Measurements from ENCODE around the gene ATP8B1.
A peak's percentile ranks its signal among the peaks of the same experiment; 100 is the strongest.

ATP8B1 gene

GRCh38 chr18:57630002-57630753 lies 172.9 kb downstream of the ATP8B1 start:
- peak; percentile 59 to 98 (median 93) for DNase-seq

- no peak for DNase-seq
Observed at GRCh38 chr18:57629422-57629821, 173.7 kb downstream of the ATP8B1 start.

- no peak for DNase-seq
Observed at GRCh38 chr18:57627488-57627887, 175.6 kb downstream of the ATP8B1 start.

- no peak for DNase-seq
Observed at GRCh38 chr18:57624988-57625387, 178.1 kb downstream of the ATP8B1 start.

- peak in 2 of 56 donors; percentile 37 to 57 for DNase-seq
Observed at GRCh38 chr18:57621246-57621604, 181.9 kb downstream of the ATP8B1 start.

- DNase-seq: no peak
Observed at GRCh38 chr18:57619876-57620275, 183.2 kb downstream of the ATP8B1 start.

GRCh38 chr18:57618910-57619309 lies 184.2 kb downstream of the ATP8B1 start:
- no peak for DNase-seq

GRCh38 chr18:57603871-57604270 lies 199.2 kb downstream of the ATP8B1 start:
- no peak for DNase-seq
